GM12875 (cell line): Measurements from ENCODE around the gene AGPAT3.
"Not testable (repeated sequence)": the region's sequence is repeated elsewhere in the genome, so short reads cannot be mapped to it uniquely, and the experiment has no call there.

ENCODE experiments used
- H3K4me3 ChIP-seq: one replicate; pipeline ENCODE4 v1.5.1; 2011; ENCODE audit warnings: low read depth, low read length, control low read depth
- CTCF ChIP-seq: IDR thresholded peaks from 2 replicates; pipeline ENCODE4 v1.5.1; 2011; ENCODE audit warnings: low read depth, mild to moderate bottlenecking, control low read depth, inconsistent platforms, low read length, moderate library complexity, borderline replicate concordance; ENCODE audit not compliant: insufficient read depth

The AGPAT3 gene

GRCh38 chr21:43835861-43836260, 29.2 kb upstream of the AGPAT3 start:
- H3K4me3 ChIP-seq, result no peak overlapping the region

GRCh38 chr21:43836616-43837015, 28.4 kb upstream of the AGPAT3 start:
- no peak for TF ChIP-seq CTCF
- H3K4me3 ChIP-seq, result no peak overlapping the region

More at GRCh38 chr21:43835861-43836260, 29.2 kb upstream of the AGPAT3 start:
- no peak for TF ChIP-seq CTCF

GRCh38 chr21:43840259-43840658, 24.8 kb upstream of the AGPAT3 start:
- H3K4me3 ChIP-seq, result no peak overlapping the region
- no peak for TF ChIP-seq CTCF

GRCh38 chr21:43842742-43843141, 22.3 kb upstream of the AGPAT3 start:
- no peak for TF ChIP-seq CTCF
- no peak overlapping the region for H3K4me3 ChIP-seq

GRCh38 chr21:43844906-43845305, 20.1 kb upstream of the AGPAT3 start:
- H3K4me3 ChIP-seq, result not testable (repeated sequence)

GRCh38 chr21:43845386-43845785, 19.6 kb upstream of the AGPAT3 start:
- no peak overlapping the region for H3K4me3 ChIP-seq
- no peak for TF ChIP-seq CTCF

- TF ChIP-seq CTCF, result no peak
- H3K4me3 ChIP-seq, result no peak overlapping the region
Measured at GRCh38 chr21:43846430-43846829, 18.6 kb upstream of the AGPAT3 start.

GRCh38 chr21:43847301-43847700, 17.7 kb upstream of the AGPAT3 start:
- no peak overlapping the region for H3K4me3 ChIP-seq
- no peak for TF ChIP-seq CTCF
